DMS153 treated with DMSO at 0.1 percent for 48 hours (cell line): Measurements from ENCODE around the gene DNLZ.

Source experiments
- DNase-seq: peaks from one replicate; lab custom pipeline; 2025; ENCODE audit not compliant: unreplicated experiment; lab: John Stamatoyannopoulos, UW

The DNLZ gene

DNA sequence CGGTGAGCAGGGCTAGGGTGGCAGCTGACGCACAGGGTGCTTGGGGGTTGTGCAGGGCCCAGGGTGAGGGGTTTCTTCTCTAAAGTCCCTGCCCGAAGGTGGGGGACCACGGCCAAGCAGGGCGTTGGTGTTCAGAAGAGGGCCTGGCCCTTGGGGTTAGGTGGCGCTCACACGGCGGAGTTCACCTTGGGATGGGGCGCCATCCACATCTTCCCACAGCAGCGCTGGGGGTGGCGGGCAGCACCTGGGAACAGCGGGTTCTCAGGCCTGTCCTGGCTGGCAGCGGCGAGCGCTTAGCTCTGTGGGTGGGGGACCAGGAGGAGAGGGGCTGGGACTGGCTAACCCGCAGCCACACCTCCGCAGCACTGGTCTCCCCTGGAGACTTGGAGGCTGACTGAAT lies 30.1 kb downstream of the DNLZ start:
- DNase-seq, result no peak

DNA sequence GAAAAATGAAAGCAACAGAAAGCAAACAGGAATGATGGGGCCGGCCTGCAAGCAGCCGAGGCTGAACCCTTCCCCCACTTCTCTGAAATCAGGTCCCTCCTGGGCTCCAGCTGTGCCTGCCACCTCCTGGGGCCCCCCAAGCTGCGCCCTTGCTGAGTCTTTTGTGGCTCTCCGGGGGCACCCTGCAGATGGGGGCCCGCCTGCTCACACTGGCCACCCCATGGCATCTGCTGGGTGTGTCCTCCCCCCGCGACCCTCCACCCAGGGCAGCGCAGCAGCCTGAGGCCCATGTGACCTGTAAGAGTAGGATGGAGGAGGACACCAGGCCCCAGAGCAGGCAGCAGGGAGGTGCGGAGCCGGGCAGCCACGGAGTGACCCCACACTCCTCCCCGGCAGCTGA lies 30.5 kb downstream of the DNLZ start:
- no peak for DNase-seq

- DNase-seq, result no peak
These were observed 31.0 kb downstream of the DNLZ start for GRCh38 chr9:136332482-136332983.

GRCh38 chr9:136331556-136332481 lies 31.7 kb downstream of the DNLZ start:
- DNase-seq, result no peak

DNA sequence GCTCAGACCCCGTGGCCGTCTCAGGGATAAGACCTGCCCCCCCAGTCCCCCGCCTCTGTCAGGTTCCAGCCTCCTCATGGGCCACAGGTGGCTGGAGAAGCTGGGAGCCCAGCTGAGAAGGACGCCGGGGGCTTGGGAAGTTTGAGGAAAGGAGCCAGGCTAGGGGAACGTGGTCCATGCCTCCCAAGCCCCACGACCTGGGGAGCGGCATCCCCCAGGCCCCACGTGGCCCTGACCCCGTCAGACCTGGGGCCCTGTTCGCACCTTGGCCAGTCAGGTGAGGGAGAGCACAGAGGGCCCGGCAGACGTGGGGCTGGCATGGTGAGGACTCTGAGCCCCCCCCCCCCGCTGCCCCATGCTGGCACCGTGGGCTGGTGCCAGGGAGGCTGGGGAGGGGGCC lies 32.5 kb downstream of the DNLZ start:
- no peak for DNase-seq

- DNase-seq, result no peak
These were observed 33.0 kb downstream of the DNLZ start for GRCh38 chr9:136330406-136330990.

DNA sequence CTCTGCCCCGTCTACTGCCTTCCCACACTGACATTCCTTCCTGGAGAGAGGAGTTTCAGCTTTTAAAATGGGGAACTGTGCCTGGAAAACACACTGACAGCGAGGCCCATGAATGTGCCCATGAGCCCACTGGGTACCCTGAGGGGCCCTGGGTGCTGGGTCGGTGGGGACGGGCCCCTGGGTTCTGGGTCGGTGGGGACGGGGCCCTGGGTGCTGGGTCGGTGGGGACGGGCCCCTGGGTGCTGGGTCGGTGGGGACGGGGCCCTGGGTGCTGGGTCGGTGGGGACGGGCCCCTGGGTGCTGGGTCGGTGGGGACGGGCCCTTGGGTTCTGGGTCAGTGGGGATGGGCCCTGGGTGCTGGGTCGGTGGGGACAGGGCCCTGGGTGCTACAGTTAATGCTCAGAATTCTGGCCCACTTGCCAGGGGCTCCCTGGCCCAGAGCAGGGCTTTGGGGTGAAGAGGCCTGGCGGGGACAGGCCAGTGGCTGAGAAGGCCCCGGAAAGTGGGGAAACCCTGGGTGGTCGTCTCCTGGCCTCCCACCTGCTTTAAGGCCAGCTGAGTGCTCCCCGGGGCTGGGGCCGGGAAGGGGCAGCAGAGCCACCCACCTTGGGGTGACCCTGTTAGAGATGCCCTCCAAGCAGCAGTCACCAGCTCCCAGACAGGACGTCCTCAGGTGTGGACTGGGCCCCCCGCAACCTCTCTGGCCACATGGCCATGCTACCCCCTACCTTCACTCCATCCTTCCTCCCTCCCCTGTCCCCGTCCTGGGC lies 33.7 kb downstream of the DNLZ start:
- no peak for DNase-seq

DNA sequence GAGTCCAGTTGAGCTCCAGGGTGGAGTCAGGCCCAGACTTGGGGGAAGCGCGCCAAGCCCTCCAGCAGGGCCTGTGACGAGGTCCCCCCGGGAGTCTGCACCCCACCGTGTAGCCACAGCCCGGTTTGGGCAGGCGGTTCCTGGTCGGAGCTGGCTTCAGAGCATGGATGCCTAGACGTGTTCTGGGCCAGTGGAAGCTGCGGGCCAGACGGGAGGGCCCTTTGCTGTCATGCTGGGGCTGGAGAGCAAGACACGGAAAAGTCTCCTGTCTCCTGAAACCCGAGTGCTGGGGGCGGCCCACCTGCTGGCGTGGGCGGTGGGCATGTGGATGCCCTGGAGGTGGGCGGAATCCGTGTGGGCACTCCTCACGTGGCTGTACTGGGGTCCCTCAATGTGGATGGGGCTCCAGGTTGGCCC lies 34.3 kb downstream of the DNLZ start:
- DNase-seq, result no peak

- no peak for DNase-seq
These were observed 34.9 kb downstream of the DNLZ start for GRCh38 chr9:136328622-136329041.

DNA sequence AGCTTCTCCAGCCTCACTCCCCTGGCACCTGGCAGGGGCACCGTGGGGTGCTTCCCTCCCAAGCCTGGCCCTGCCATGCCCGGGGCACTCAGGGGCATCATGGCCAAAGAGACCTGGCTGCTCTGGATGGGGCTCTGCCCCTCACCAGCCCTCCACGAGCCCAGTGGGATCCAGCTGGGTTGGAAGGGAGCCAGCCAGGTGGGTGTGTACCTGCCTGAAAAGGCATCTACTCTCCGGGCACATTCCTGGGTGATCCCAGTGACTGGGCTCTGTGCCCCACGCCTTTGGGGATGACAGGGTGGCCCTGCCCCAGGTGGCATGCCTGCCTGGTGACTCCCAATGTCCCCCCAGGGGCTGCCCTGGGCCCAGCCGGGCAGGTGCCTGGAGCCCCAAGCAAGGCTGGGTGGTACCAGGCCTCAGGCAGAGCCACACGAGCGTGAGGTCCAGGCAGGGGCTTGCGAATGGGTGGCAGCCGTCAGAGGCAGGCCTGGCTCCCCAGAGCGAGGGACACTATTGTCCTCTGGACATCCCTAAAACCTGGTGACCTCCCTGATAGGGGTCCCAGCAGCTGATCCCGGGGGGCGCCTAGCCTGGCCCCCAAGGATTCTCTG lies 35.4 kb downstream of the DNLZ start:
- DNase-seq, result no peak

GRCh38 chr9:136327304-136327974 lies 36.1 kb downstream of the DNLZ start, which contains the start of gene GPSM1:
Gene GPSM1, plus strand, starts transcription at chr9:136327539. Its CDS starts 157 bp downstream, at chr9:136327696.
- DNase-seq, result no peak

- no peak for DNase-seq
These were observed 36.7 kb downstream of the DNLZ start for GRCh38 chr9:136326761-136327303.

DNA sequence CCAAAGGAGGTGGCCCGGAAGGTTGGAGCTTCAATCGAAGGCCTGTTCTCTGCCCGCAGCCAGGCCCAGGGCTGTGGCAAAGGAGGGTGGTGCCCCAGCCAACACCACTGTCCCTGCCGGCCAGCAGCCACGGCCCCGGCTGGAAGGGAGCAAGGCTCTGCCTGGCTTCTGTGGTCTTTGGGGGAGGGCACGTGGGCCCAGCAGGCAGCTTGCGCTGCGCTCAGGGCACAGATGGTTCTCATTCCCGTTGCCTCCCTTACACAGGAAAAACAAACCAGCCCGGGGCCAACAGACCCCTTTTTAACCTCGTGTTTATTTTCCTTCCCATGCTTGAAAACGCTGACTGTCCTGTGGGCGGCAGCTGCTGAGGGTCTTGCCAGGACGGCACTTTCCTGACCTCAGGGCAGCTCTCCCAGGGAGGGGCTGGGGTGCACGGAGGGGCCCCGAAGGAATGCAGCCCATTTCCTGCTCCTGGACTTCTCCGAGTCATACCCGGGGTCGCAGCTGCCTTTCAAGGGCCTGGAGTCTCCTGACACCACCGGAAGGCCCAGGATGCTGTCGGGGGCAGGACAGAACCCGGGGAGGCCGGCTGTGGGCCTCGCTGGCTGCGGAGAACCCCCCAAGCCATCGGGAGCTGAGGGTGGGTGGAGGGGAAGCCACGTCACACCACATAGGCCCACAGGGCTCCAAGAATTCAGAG lies 37.3 kb downstream of the DNLZ start:
- DNase-seq, result no peak

GRCh38 chr9:136325358-136325757 lies 38.2 kb downstream of the DNLZ start:
- no peak for DNase-seq

- no peak for DNase-seq
These were observed 38.8 kb downstream of the DNLZ start for GRCh38 chr9:136324501-136325300.

GRCh38 chr9:136323371-136323789 lies 40.2 kb downstream of the DNLZ start:
- no peak for DNase-seq

GRCh38 chr9:136322756-136323330 lies 40.7 kb downstream of the DNLZ start:
- no peak for DNase-seq

- no peak for DNase-seq
These were observed 42.0 kb downstream of the DNLZ start for GRCh38 chr9:136321561-136321960.
